Stomach (tissue), 4 donors: Measurements from ENCODE around the gene GASK1B.

Experiments used
- CTCF ChIP-seq, 7 experiments: fragments of 450-650 bp in 4 of 7; fragments of 200-600 bp in 3 of 7; sonication (generic) in 3 of 7; IDR thresholded peaks; one replicate each; pipeline ENCODE4 v1.5.1; 2016 to 2019; ENCODE audit warnings: antibody characterized with exemption in 7 of 7, control low read depth in 2 of 7, mild to moderate bottlenecking in 1 of 7
- EP300 ChIP-seq: sonication (generic); formaldehyde crosslinking; IDR thresholded peaks from one replicate; pipeline ENCODE4 v1.6.1; 2017; ENCODE audit warnings: antibody characterized with exemption

GRCh38 chr4:158208963-158209640 is 36.3 kb upstream of the GASK1B start:
- TF ChIP-seq CTCF (IDR thresholded peaks at IDR 0.05) (no peak), EP300 (no peak)
